ENCODE data around the gene PDILT.

Gene PDILT

DNA sequence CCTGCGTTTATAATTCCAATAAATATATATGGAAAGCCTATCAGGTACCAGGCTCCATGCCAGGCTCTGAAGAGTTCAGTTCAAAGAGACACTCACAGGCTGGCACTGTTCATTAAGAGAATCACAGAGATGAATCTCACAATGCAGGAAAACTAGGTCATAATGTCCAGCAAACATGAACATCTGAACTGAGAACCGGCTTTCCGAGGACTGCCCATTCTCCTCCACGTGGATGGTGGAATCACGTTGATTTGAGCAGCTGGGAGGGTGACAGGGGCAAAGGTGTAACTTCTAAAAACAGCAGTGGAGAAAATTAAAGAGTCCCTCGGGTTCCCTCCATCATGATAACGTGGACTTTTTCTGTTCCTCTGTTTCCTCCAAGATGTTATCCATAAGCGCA, 87.4 kb downstream of the PDILT start:
- TF ChIP-seq, protein P1, sequence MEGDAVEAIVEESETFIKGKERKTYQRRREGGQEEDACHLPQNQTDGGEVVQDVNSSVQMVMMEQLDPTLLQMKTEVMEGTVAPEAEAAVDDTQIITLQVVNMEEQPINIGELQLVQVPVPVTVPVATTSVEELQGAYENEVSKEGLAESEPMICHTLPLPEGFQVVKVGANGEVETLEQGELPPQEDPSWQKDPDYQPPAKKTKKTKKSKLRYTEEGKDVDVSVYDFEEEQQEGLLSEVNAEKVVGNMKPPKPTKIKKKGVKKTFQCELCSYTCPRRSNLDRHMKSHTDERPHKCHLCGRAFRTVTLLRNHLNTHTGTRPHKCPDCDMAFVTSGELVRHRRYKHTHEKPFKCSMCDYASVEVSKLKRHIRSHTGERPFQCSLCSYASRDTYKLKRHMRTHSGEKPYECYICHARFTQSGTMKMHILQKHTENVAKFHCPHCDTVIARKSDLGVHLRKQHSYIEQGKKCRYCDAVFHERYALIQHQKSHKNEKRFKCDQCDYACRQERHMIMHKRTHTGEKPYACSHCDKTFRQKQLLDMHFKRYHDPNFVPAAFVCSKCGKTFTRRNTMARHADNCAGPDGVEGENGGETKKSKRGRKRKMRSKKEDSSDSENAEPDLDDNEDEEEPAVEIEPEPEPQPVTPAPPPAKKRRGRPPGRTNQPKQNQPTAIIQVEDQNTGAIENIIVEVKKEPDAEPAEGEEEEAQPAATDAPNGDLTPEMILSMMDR (IDR thresholded peaks at IDR 0.05), result no peak

DNA sequence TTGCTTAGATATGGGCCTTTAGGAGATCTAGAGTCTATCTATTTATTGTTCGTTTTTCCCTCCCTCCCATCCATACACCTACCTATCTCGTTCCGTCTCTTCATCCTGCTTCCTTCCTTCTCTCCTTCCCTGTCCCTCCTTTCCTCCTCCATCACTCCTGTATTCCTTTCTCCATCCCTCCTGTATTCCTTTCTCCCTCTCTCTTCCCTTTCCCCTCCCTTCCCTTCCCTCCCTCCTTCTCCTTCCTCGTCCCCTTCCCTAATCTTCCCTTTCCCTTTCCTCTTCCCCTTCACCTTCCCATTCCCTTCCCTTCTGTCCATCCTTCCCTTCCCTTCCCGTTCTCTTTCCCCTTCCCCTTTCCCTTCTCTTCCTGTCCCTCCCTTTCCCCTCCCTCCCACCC, 87.8 kb downstream of the PDILT start:
- TF ChIP-seq, protein P1 (IDR thresholded peaks at IDR 0.05), result no peak

DNA sequence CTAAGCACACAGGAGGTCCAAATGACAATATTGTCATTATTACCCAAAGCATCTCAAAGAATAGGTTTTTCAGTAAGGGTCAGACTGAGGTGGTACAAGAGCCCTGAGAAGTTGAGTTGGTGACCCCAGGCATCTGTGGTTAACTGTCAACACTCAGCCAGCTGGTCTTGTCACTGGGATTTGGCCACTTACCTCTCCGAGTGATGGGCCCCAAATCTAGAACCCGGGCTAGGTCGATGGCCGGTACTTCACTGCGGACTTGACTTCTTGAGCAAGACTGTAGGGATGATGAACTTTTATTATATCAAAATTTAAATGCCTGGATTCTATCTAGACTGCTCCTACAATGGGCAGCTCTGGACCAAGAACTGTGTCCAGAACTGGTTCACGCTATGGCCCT, 88.8 kb downstream of the PDILT start:
- TF ChIP-seq, protein P1 (IDR thresholded peaks at IDR 0.05), result no peak

DNA sequence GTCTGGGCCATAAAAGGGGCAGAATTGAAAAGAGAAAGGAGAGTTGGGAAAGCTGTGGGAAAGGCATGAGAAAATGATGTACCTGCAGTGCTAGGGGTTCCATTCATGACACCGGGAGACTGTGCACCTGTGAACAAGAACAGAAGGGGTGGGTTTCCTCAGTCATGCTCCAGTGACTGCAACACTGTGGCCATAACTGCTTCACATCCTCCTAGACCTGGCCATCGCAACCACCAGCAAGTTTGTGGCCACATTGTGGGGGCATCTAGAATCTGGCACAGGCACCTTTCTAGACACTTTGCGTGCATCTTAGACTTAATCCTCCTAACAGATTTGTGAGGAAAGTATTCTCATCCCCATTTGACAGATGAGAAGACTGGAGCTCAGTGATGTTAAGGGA, 90.0 kb downstream of the PDILT start:
- TF ChIP-seq, protein P1 (IDR thresholded peaks at IDR 0.05), result no peak

DNA sequence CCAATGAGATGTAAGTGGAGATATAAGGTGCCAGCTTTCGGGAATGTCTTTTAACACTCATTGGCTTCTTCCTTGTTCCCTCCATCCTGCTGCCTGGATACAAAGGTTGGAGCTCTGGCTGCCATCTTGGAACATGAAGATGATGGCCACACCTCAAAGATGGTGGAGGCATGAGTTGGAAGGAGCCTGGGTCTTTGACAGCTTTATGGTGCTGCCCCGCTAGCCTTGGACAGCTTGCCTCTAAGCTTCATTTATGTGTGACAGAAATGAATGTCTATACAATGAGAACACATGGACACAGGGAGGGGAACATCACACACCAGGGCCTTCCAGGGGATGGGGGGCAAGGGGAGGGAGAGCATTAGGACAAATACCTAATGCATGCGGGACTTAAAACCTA, 90.8 kb downstream of the PDILT start:
- TF ChIP-seq, protein P1 (IDR thresholded peaks at IDR 0.05), result no peak

DNA sequence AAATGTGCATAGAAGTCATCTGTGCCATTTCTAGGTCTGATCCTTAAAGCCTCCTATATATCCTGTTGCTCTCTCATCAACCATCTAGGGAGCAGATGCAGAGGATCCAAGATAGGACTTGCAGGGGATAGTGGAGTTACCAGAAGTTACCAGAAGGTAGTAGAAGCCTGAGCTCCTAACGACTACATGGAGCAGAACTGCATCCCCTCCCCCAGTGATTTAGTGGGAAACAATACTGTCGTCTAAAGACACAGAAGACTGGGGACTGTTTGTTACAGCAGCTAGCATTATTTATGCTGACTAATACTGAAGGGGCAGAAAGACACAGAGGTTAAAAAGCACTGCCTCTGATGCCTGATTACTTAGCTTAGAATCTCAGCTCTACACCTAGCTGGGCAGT, 93.0 kb downstream of the PDILT start:
- TF ChIP-seq, protein P1 (IDR thresholded peaks at IDR 0.05), result no peak

DNA sequence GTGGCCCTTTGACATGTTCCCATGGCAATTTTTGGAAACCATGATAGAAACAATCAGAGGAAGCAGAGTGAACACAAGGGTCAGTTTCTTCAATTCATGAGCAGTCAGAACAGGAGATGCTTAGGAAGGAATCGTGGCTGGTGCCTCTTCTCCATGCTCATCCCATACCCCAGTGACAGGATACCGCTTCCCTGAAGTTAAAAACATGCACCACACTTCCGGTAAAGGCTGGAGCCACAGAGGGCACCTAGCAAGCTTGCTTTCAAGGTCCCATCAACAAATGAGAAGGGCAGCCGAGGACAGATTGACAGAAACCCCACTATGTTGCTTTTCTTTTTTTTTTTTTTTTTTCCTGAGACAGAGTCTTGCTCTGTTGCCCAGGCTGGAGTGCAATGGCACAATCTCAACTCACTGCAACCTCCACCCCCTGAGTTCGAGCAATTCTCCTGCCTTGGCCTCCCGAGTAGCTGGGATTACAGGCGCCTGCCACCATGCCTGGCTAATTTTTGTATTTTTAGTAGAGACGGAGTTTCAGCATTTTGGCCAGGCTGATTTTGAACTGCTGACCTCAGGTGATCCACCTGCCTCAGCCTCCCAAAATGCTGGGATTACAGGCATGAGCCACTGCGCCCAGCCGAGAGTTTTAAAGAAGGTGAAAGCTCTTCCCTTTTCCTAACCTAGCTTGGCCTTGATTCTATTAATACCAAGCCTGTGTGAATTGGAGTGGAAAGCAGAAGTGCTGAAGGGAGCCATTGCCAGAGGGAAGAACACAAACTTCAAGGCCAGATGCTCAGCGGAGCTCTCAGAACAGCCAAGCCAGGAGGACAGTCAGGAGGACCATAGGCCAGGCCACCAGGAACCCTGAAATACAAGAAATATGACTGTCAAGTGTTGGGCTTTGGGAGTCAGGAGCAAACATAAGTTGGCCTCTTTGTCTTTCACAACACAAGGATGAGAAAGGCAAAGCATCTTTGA, 93.8 kb downstream of the PDILT start:
- TF ChIP-seq, protein P1 (IDR thresholded peaks at IDR 0.05), result no peak

Data from LNCAP (cell line).